K562 (cell line): ENCODE data around the gene OTOG. TPM values are rescaled to one million over a fixed set of nuclear protein-coding genes. Genes with fewer than 3 reads are reported as not detected.

Experiments
- ATAC-seq: fragments of 200-7000 bp; cut with Tn5 transposase; 3 replicates; pipeline ENCODE4 v1.9.1; 2020; ENCODE audit warnings: moderate library complexity
- BruUV-seq: library from RNA; stranded (reverse); fragments of 400-500 nt; replicated peaks from 2 replicates; lab custom pipeline; 2021; lab: Mats Ljungman, UMichigan
- CTCF ChIA-PET: fragments of 300-600 bp; formaldehyde crosslinking; extraction: SDS; loops from one replicate; lab custom pipeline; 2021; ENCODE audit warnings: low intra/inter-chr PET ratio; lab: Yijun Ruan, JAX
- POLR2A ChIA-PET: fragments of 300-600, 350-650 bp; sonication (Branson Sonifier 250); formaldehyde crosslinking; extraction: SDS; loops from one replicate; lab custom pipeline; 2021; ENCODE audit warnings: antibody characterized with exemption, inconsistent platforms; lab: Yijun Ruan, JAX
- DNase-seq, 4 experiments: peaks; one replicate each; pipeline versions ENCODE4 v3.0.0 to v3.0.0-alpha.2; 2011 to 2018; ENCODE audit warnings: low spot score in 3 of 4, mixed read lengths in 3 of 4; ENCODE audit errors: extremely low read depth in 1 of 4
- FAIRE-seq: peaks from 2 replicates; lab custom pipeline; 2011; peaks lifted over from hg19 to GRCh38; lab: Jason Lieb, UNC
- H2AFZ ChIP-seq: 2 replicates; pipeline ENCODE4 v1.6.0; 2011; ENCODE audit warnings: low read depth, low read length, control low read depth, inconsistent platforms
- H3K27ac ChIP-seq: fragments of 200-600 bp; 3 replicates; pipeline ENCODE4 v1.8.0; 2011; ENCODE audit warnings: low read depth, mild to moderate bottlenecking, control low read depth, inconsistent platforms, low read length, moderate library complexity, mixed read lengths; ENCODE audit errors: extremely low read depth
- H3K27me3 ChIP-seq, 2 experiments: fragments of 300-600 bp in 1 of 2; 2 replicates in 1 of 2; 3 replicates in 1 of 2; pipeline versions ENCODE4 v1.6.0 to v1.8.0; 2011; ENCODE audit warnings: inconsistent platforms in 2 of 2, low read length in 2 of 2, mild to moderate bottlenecking in 1 of 2, mixed read lengths in 1 of 2, moderate library complexity in 1 of 2; ENCODE audit not compliant: control insufficient read depth in 2 of 2, insufficient read depth in 2 of 2
- H3K36me3 ChIP-seq: fragments of 300-600 bp; 3 replicates; pipeline ENCODE4 v1.8.0; 2011; ENCODE audit warnings: mild to moderate bottlenecking, low read length, inconsistent platforms; ENCODE audit not compliant: control insufficient read depth, insufficient read depth
- H3K4me1 ChIP-seq, 2 experiments: fragments of 200-600 bp in 1 of 2; replicated peaks in 1 of 2; 2 replicates in 1 of 2; 3 replicates in 1 of 2; pipeline versions ENCODE4 v1.5.1 to v1.8.0; 2011; ENCODE audit warnings: inconsistent platforms in 2 of 2, low read length in 2 of 2, mild to moderate bottlenecking in 1 of 2, mixed read lengths in 1 of 2, moderate library complexity in 1 of 2; ENCODE audit not compliant: control insufficient read depth in 2 of 2, insufficient read depth in 2 of 2
- H3K4me2 ChIP-seq: 2 replicates; pipeline ENCODE4 v1.6.1; 2011; ENCODE audit warnings: low read length, control low read depth, inconsistent platforms, mixed read lengths; ENCODE audit not compliant: insufficient read depth
- H3K4me3 ChIP-seq: fragments of 200-600 bp; sonication (generic), shearing (Covaris generic); 2 replicates; pipeline ENCODE4 v1.5.1; 2016; ENCODE audit warnings: control low read depth, inconsistent platforms
- H3K79me2 ChIP-seq: fragments of 200-600 bp; 3 replicates; pipeline ENCODE4 v1.8.0; 2011; ENCODE audit warnings: low read length, inconsistent platforms; ENCODE audit not compliant: control insufficient read depth, insufficient read depth
- H3K9ac ChIP-seq, 2 experiments: 2 replicates each; pipeline versions ENCODE4 v1.6.0 to v1.6.1; 2011; ENCODE audit warnings: low read depth in 2 of 2, low read length in 2 of 2, control low read depth in 1 of 2, inconsistent platforms in 1 of 2, mild to moderate bottlenecking in 1 of 2, mixed read lengths in 1 of 2; ENCODE audit not compliant: insufficient read depth in 1 of 2
- H3K9me1 ChIP-seq: one replicate; pipeline ENCODE4 v1.6.0; 2011; ENCODE audit warnings: inconsistent platforms, mild to moderate bottlenecking, low read length, moderate library complexity; ENCODE audit not compliant: control insufficient read depth, insufficient read depth
- H3K9me3 ChIP-seq: replicated peaks from 2 replicates; pipeline ENCODE4 v1.5.1; 2011; ENCODE audit warnings: low read depth, low read length, inconsistent platforms; ENCODE audit not compliant: control insufficient read depth, insufficient read depth
- H4K20me1 ChIP-seq: replicated peaks from 2 replicates; pipeline ENCODE4 v1.6.1; 2011; ENCODE audit warnings: low read length, inconsistent platforms, mixed read lengths; ENCODE audit not compliant: control insufficient read depth, insufficient read depth
- CHD1 ChIP-seq: fragments of 200-600 bp; sonication (generic); IDR thresholded peaks from one replicate; pipeline ENCODE4 v1.6.1; 2012; ENCODE audit warnings: mild to moderate bottlenecking, moderate library complexity, low read length, inconsistent platforms
- MED1 ChIP-seq: sonication (generic); formaldehyde crosslinking; IDR thresholded peaks from 2 replicates; pipeline ENCODE4 v1.8.1; 2023; ENCODE audit warnings: missing genetic modification reagents, borderline replicate concordance
- MYBL2 ChIP-seq, 2 experiments: fragments of 450-650 bp in 1 of 2; sonication (generic) in 1 of 2; formaldehyde crosslinking in 1 of 2; IDR thresholded peaks; 2 replicates each; pipeline versions ENCODE4 v1.6.1 to v1.8.1; 2017 to 2022; ENCODE audit warnings: borderline replicate concordance in 1 of 2, inconsistent platforms in 1 of 2, low read depth in 1 of 2, mild to moderate bottlenecking in 1 of 2, missing genetic modification reagents in 1 of 2, moderate library complexity in 1 of 2
- RAD51 ChIP-seq: fragments of 450-650 bp; IDR thresholded peaks from 2 replicates; pipeline ENCODE4 v1.7.1; 2016; ENCODE audit warnings: low read depth, mild to moderate bottlenecking, borderline replicate concordance
- RNF2 ChIP-seq: sonication (generic); IDR thresholded peaks from 2 replicates; pipeline ENCODE4 v1.6.1; 2016
- ZFX ChIP-seq: sonication (generic); formaldehyde crosslinking; IDR thresholded peaks from 2 replicates; pipeline ENCODE4 v1.8.0; 2022; ENCODE audit warnings: mild to moderate bottlenecking, missing genetic modification reagents, moderate library complexity
- ZNF408 ChIP-seq: fragments of 250-450 bp; sonication (Bioruptor Pico); IDR thresholded peaks from 2 replicates; pipeline ENCODE4 v1.4.0; 2020; ENCODE audit warnings: low read depth, mild to moderate bottlenecking, moderate library complexity
- WGBS: fragments of 100-300 bp; shearing (Covaris generic); methylation state at CpG from one replicate; pipeline ENCODE4 v1.1.6; 2016; ENCODE audit warnings: low coverage, mixed read lengths; ENCODE audit not compliant: insufficient coverage; ENCODE audit errors: missing lambda C conversion rate; 5-methylcytosine and 5-hydroxymethylcytosine counted together
- in situ Hi-C: fragments of 300-500 bp; cut with MboI; formaldehyde crosslinking; loops from 4 replicates; pipeline ENCODE4 v1.15.0; 2018; ENCODE audit warnings: inconsistent platforms, mixed read lengths
- intact Hi-C: fragments of 100-400 bp; cut with micrococcal nuclease; formaldehyde crosslinking; loops from 2 replicates; pipeline ENCODE4 v1.14.2; 2022
- polyA plus RNA-seq, 8 experiments: library from polyadenylated mRNA; depleted of rRNA in 4 of 8; stranded (reverse) in 5 of 8; unstranded in 3 of 8; fragments of >200 nt; fragmentation: Nextera tagmentation in 2 of 8; fragmentation: Illumina TruSeq in 1 of 8; extraction: Ambion mirVana in 2 of 8; extraction: Trizol in 1 of 8; gene quantifications; 2 replicates each; pipeline versions ENCODE4 v1.2.1 to v1.2.3, GENCODE V29; 2011 to 2014; ENCODE audit warnings: inconsistent platforms in 1 of 8, missing spikeins in 1 of 8
- total RNA-seq, 7 experiments: library from RNA; depleted of rRNA in 6 of 7; stranded (reverse); fragments of >200 nt in 6 of 7; fragmentation: Illumina TruSeq in 2 of 7; extraction: Trizol in 2 of 7; gene quantifications; 2 replicates each; pipeline versions ENCODE4 v1.2.1 to v1.2.3, GENCODE V29; 2011 to 2021; ENCODE audit warnings: low replicate concordance in 1 of 7
- TF ChIP-seq, protein P1 (sequence below): sonication (generic); formaldehyde crosslinking; IDR thresholded peaks from 2 replicates; pipeline ENCODE4 v1.8.0; 2022; ENCODE audit warnings: mild to moderate bottlenecking, missing genetic modification reagents
- TF ChIP-seq, protein P2 (sequence below): fragments of 450-650 bp; IDR thresholded peaks from one replicate; pipeline ENCODE4 v1.6.1; 2018; ENCODE audit warnings: mild to moderate bottlenecking, moderate library complexity; ENCODE audit not compliant: partially characterized antibody

The OTOG gene
- total and polyA plus RNA-seq, 9 of the 15 experiments (the other 6 are each of a cell fraction or from before 2014, with no cell fraction given): not detected

DNA sequence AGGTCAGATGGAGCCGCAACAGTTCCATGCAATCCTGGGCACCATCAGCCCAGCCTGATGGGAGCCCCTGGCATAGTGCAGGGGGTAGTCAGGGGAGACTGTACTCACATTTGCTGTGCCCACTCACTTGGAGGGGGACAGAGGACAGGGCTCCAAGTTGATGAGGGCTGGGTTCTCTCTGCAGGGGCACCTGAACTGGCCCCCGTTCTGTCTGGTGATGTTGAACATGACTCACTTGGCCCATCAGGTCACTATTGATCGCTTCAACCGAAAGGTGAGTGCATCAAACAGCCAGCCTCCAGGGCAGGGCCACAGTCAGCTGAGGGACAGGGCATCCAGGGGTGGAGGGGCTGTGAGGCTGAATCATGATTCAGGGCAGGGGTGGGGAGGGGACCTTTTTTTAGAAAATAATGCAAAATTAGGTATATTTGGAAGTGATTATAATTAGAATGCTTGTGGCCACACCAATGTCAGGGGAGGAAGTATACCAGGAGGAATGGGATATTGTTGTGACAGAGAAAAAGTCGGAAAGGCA, 66.4 kb downstream of the OTOG start:
- H3K4me2 ChIP-seq: no peak overlapping the region
- no TSS peak for BruUV-seq
- H3K79me2 ChIP-seq: no peaks in the 10 kb centered on the region
- H3K27me3 ChIP-seq: peaks cover 3 to 35% of the 10 kb centered on the region in 2 experiments; a peak in 3 of 5 replicates
- no peak overlapping the region for H2AFZ ChIP-seq
- H3K4me3 ChIP-seq: no peak overlapping the region
- no peak for FAIRE-seq
- H3K9ac ChIP-seq: no peak overlapping the region
- H3K27ac ChIP-seq: no peak overlapping the region
- ATAC-seq: no peak
- H3K9me3 ChIP-seq: no peaks in the 10 kb centered on the region
- in situ Hi-C loops (no loop called here), intact Hi-C loops (no loop called here)
- no peaks in the 10 kb centered on the region for H3K36me3 ChIP-seq
- TF ChIP-seq, protein P1, sequence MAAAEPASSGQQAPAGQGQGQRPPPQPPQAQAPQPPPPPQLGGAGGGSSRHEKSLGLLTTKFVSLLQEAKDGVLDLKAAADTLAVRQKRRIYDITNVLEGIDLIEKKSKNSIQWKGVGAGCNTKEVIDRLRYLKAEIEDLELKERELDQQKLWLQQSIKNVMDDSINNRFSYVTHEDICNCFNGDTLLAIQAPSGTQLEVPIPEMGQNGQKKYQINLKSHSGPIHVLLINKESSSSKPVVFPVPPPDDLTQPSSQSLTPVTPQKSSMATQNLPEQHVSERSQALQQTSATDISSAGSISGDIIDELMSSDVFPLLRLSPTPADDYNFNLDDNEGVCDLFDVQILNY (CRISPR knock-in tag): no peak
- TF ChIP-seq MED1 (CRISPR knock-in tag): no peak
- TF ChIP-seq RAD51: no peak
- TF ChIP-seq RNF2: no peak
- TF ChIP-seq ZFX (CRISPR knock-in tag): no peak
- TF ChIP-seq ZNF408 (CRISPR knock-in tag): no peak
- TF ChIP-seq CHD1: no peak
- no peak for TF ChIP-seq MYBL2 (IDR thresholded peaks at IDR 0.05; ENCODE audit: low read depth)
- TF ChIP-seq MYBL2 (CRISPR knock-in tag; IDR thresholded peaks at IDR 0.05; ENCODE audit: borderline replicate concordance): no peak
- TF ChIP-seq, protein P2, sequence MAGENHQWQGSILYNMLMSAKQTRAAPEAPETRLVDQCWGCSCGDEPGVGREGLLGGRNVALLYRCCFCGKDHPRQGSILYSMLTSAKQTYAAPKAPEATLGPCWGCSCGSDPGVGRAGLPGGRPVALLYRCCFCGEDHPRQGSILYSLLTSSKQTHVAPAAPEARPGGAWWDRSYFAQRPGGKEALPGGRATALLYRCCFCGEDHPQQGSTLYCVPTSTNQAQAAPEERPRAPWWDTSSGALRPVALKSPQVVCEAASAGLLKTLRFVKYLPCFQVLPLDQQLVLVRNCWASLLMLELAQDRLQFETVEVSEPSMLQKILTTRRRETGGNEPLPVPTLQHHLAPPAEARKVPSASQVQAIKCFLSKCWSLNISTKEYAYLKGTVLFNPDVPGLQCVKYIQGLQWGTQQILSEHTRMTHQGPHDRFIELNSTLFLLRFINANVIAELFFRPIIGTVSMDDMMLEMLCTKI: no peak
- H3K9me1 ChIP-seq: no peaks in the 10 kb centered on the region
- H3K4me1 ChIP-seq: no peaks in the 10 kb centered on the region; a peak in 1 of 5 replicates
- no peak for DNase-seq
- WGBS: 0% methylated on average over 4 of the region's 5 CpGs
- 0 out of 2 replicates have a peak, but pooled peaks cover 2% of the 10 kb centered on the region for H4K20me1 ChIP-seq
- CTCF ChIA-PET: no interaction called here
- POLR2A ChIA-PET: no interaction called here
